Gastrocnemius medialis (tissue), 4 donors: ENCODE data around the gene CXCL3. TPM values are rescaled to one million over a fixed set of nuclear protein-coding genes. Genes with fewer than 3 reads are reported as not detected.

Experiments
- ATAC-seq, 2 donors: fragments of 150-250 bp; one replicate each; pipeline ENCODE4 v1.9.1; 2016
- DNase-seq, 2 donors: peaks; one replicate each; pipeline ENCODE4 v3.0.0-alpha.2; 2019
- H3K27ac ChIP-seq, 4 donors: fragments of 200-600 bp; sonication (generic); 1 replicate in 1 of 4; 2 replicates in 3 of 4; pipeline ENCODE4 v1.5.1; 2016 to 2018; ENCODE audit warnings: mild to moderate bottlenecking in 2 of 4, moderate library complexity in 1 of 4
- H3K27me3 ChIP-seq, 3 donors: fragments of 200-600 bp; sonication (generic) in 2 of 3; 1 replicate in 1 of 3; 2 replicates in 2 of 3; pipeline versions ENCODE4 v1.5.1 to v1.6.0; 2016 to 2019; ENCODE audit warnings: mild to moderate bottlenecking in 1 of 3, moderate library complexity in 1 of 3
- H3K36me3 ChIP-seq, 2 donors: fragments of 200-600 bp; sonication (generic) in 1 of 2; one replicate each; pipeline ENCODE4 v1.5.1; 2017 to 2018
- H3K4me1 ChIP-seq, 2 donors: fragments of 200-600 bp; sonication (generic) in 1 of 2; one replicate each; pipeline ENCODE4 v1.5.1; 2016 to 2017; ENCODE audit warnings: mild to moderate bottlenecking in 2 of 2
- H3K4me3 ChIP-seq, 4 donors: fragments of 200-600 bp; sonication (generic) in 3 of 4; 1 replicate in 1 of 4; 2 replicates in 3 of 4; pipeline ENCODE4 v1.5.1; 2016 to 2019; ENCODE audit warnings: mild to moderate bottlenecking in 2 of 4
- H3K9me3 ChIP-seq, 3 donors: fragments of 200-600 bp; sonication (generic) in 2 of 3; 1 replicate in 1 of 3; 2 replicates in 2 of 3; pipeline ENCODE4 v1.5.1; 2016 to 2019
- CTCF ChIP-seq, 5 experiments: fragments of 450-650 bp in 3 of 5; fragments of 200-600 bp in 2 of 5; sonication (generic) in 2 of 5; IDR thresholded peaks in 4 of 5; conservative IDR thresholded peaks in 1 of 5; 1 replicate in 4 of 5; 2 replicates in 1 of 5; pipeline ENCODE4 v1.5.1; 2016 to 2019; ENCODE audit warnings: antibody characterized with exemption in 5 of 5, mild to moderate bottlenecking in 3 of 5, moderate library complexity in 3 of 5
- POLR2A ChIP-seq, 2 donors: fragments of 450-650 bp; IDR thresholded peaks; one replicate each; pipeline ENCODE4 v1.6.1; 2017; ENCODE audit warnings: antibody characterized with exemption in 2 of 2, mild to moderate bottlenecking in 2 of 2, moderate library complexity in 2 of 2
- in situ Hi-C, 4 donors: fragments of 200-750 bp; cut with MboI; loops; one replicate each; pipeline versions ENCODE4 v1.15.0 to v1.8.0; 2017; ENCODE audit warnings: low sequenced_read_pairs in 4 of 4
- intact Hi-C: fragments of 100-400 bp; cut with DNase I; formaldehyde crosslinking; loops from one replicate; pipeline ENCODE4 v1.15.1; 2023; ENCODE audit warnings: low total_unique reads
- total RNA-seq, 4 donors: library from RNA; depleted of rRNA; stranded (reverse); fragments of >200 nt; gene quantifications; one replicate each; pipeline versions ENCODE4 v1.1.0 to v1.2.3, GENCODE V29; 2016

CXCL3 gene
- total RNA-seq, 4 donors from 2014 or later: 0.84 TPM; not detected in 3

- Histone ChIP-seq H3K27me3 (peaks cover 0 to 20% (median 0%) of the 10 kb centered on the region in 3 donors), H3K9me3 (no peaks in the 10 kb centered on the region), H3K27ac (peak overlapping the region in 1 of 4 donors; percentile 70), H3K36me3 (no peaks in the 10 kb centered on the region), H3K4me1 (no peaks in the 10 kb centered on the region), H3K4me3 (peak overlapping the region; percentile 62 to 78 (median 68))
- no peak for TF ChIP-seq POLR2A (IDR thresholded peaks at IDR 0.05)
- in situ Hi-C loops (no loop called here), intact Hi-C loops (loop anchor here (10.0 kb wide), 1 partner anchor 373 kb away; no protein-coding TSS in a partner anchor)
- DNase-seq: no peak
- no peak for ATAC-seq
These were observed 1.2 kb downstream of the CXCL3 start for GRCh38 chr4:74037076-74037955.

- TF ChIP-seq CTCF (IDR thresholded peaks at IDR 0.05 in 4 of 5, conservative IDR thresholded peaks at IDR 0.05 in 1 of 5) (no peak), POLR2A (IDR thresholded peaks at IDR 0.05) (no peak)
- Histone ChIP-seq H3K27me3 (peaks cover 0 to 18% (median 0%) of the 10 kb centered on the region in 3 donors), H3K4me1 (no peaks in the 10 kb centered on the region), H3K4me3 (no peak overlapping the region), H3K27ac (no peak overlapping the region), H3K36me3 (no peaks in the 10 kb centered on the region), H3K9me3 (no peaks in the 10 kb centered on the region)
- intact Hi-C loops (loop anchor here (10.0 kb wide), 1 partner anchor 369 kb away; no protein-coding TSS in a partner anchor), in situ Hi-C loops (no loop called here)
- no peak for ATAC-seq
- DNase-seq: no peak
These were observed 4.8 kb downstream of the CXCL3 start for GRCh38 chr4:74033739-74034138.

- Histone ChIP-seq H3K36me3 (no peaks in the 10 kb centered on the region), H3K4me1 (no peaks in the 10 kb centered on the region), H3K4me3 (no peak overlapping the region), H3K27me3 (peaks cover 0 to 7% (median 0%) of the 10 kb centered on the region in 3 donors), H3K27ac (no peak overlapping the region), H3K9me3 (no peaks in the 10 kb centered on the region)
- TF ChIP-seq POLR2A (IDR thresholded peaks at IDR 0.05): no peak
- TF ChIP-seq CTCF (IDR thresholded peaks at IDR 0.05 in 4 of 5, conservative IDR thresholded peaks at IDR 0.05 in 1 of 5): no peak
- intact Hi-C loops: loop anchor here (10.0 kb wide), 1 partner anchor 367 kb away; no protein-coding TSS in a partner anchor
- DNase-seq: no peak
- ATAC-seq: no peak
- in situ Hi-C loops: no loop called here
These were observed 6.4 kb downstream of the CXCL3 start for GRCh38 chr4:74032064-74032463.

- H3K9me3 ChIP-seq: no peaks in the 10 kb centered on the region
- DNase-seq (no peak), ATAC-seq (no peak)
- no peaks in the 10 kb centered on the region for H3K36me3 ChIP-seq
- TF ChIP-seq CTCF (IDR thresholded peaks at IDR 0.05 in 4 of 5, conservative IDR thresholded peaks at IDR 0.05 in 1 of 5) (no peak), POLR2A (IDR thresholded peaks at IDR 0.05) (no peak)
- no peaks in the 10 kb centered on the region for H3K4me1 ChIP-seq
- no peak overlapping the region for H3K4me3 ChIP-seq
- intact Hi-C loops: loop anchor here (10.0 kb wide), 1 partner anchor 367 kb away; no protein-coding TSS in a partner anchor
- H3K27ac ChIP-seq: no peak overlapping the region
- H3K27me3 ChIP-seq: peaks cover 0 to 7% (median 0%) of the 10 kb centered on the region in 3 donors
- in situ Hi-C loops: no loop called here
These were observed 6.9 kb downstream of the CXCL3 start for GRCh38 chr4:74031576-74031975.

- Histone ChIP-seq H3K27me3 (no peaks in the 10 kb centered on the region), H3K36me3 (no peaks in the 10 kb centered on the region), H3K27ac (no peak overlapping the region), H3K4me3 (no peak overlapping the region), H3K4me1 (no peaks in the 10 kb centered on the region), H3K9me3 (no peaks in the 10 kb centered on the region)
- in situ Hi-C loops: no loop called here
- ATAC-seq (no peak), DNase-seq (no peak)
- intact Hi-C loops: loop anchor here (10.0 kb wide), 1 partner anchor 365 kb away; no protein-coding TSS in a partner anchor
- TF ChIP-seq CTCF (IDR thresholded peaks at IDR 0.05 in 4 of 5, conservative IDR thresholded peaks at IDR 0.05 in 1 of 5) (no peak), POLR2A (IDR thresholded peaks at IDR 0.05) (no peak)
These were observed 8.2 kb downstream of the CXCL3 start for GRCh38 chr4:74030285-74030684.
